GM23338 (cell line): Measurements from ENCODE around the gene NDUFAF8.

Source experiments
- CTCF ChIP-seq, 2 experiments: fragments of 200-600 bp in 1 of 2; sonication (generic) in 1 of 2; conservative IDR thresholded peaks; 2 replicates each; pipeline versions ENCODE4 v1.5.1 to v1.6.1; 2016 to 2017; ENCODE audit warnings: antibody characterized with exemption in 2 of 2, low read depth in 2 of 2, mild to moderate bottlenecking in 2 of 2, moderate library complexity in 1 of 2
- ETS1 ChIP-seq: IDR thresholded peaks from 2 replicates; pipeline ENCODE4 v1.6.1; 2016; ENCODE audit warnings: antibody characterized with exemption
- EZH2 ChIP-seq: fragments of 200-600 bp; sonication (generic); IDR thresholded peaks from one replicate; pipeline ENCODE4 v1.8.0; 2017; ENCODE audit warnings: antibody characterized with exemption, mild to moderate bottlenecking, low read depth; ENCODE audit not compliant: unreplicated experiment
- EZH2phosphoT487 ChIP-seq: fragments of 200-600 bp; sonication (generic); IDR thresholded peaks from one replicate; pipeline ENCODE4 v1.8.1; 2018; ENCODE audit warnings: antibody characterized with exemption; ENCODE audit not compliant: unreplicated experiment
- JUNB ChIP-seq: IDR thresholded peaks from one replicate; pipeline ENCODE4 v1.6.1; 2016; ENCODE audit warnings: antibody characterized with exemption; ENCODE audit not compliant: unreplicated experiment
- POLR2AphosphoS5 ChIP-seq: IDR thresholded peaks from 2 replicates; pipeline ENCODE4 v1.6.1; 2016; ENCODE audit warnings: antibody characterized with exemption, low read depth
- REST ChIP-seq: IDR thresholded peaks from one replicate; pipeline ENCODE4 v1.6.1; 2018; ENCODE audit warnings: antibody characterized with exemption; ENCODE audit not compliant: unreplicated experiment
- ZNF331 ChIP-seq: fragments of 250-450 bp; sonication (Bioruptor Pico); IDR thresholded peaks from 2 replicates; pipeline ENCODE4 v1.5.0; 2020; ENCODE audit warnings: low read depth, mild to moderate bottlenecking, moderate library complexity

GRCh38 chr17:81276781-81277180 is 37.7 kb downstream of the NDUFAF8 start:
- no peak for TF ChIP-seq ZNF331 (CRISPR knock-in tag)
- TF ChIP-seq CTCF (conservative IDR thresholded peaks at IDR 0.05; ENCODE audit: low read depth in 2 of 2), result no peak
- TF ChIP-seq EZH2phosphoT487, result no peak
- TF ChIP-seq POLR2AphosphoS5, result no peak
- no peak for TF ChIP-seq REST
- no peak for TF ChIP-seq ETS1
- no peak for TF ChIP-seq JUNB
- no peak for TF ChIP-seq EZH2
